Hepatic stellate cell (primary cell): Measurements from ENCODE around the gene CCDC197.

Source experiments
- DNase-seq: peaks from one replicate; pipeline ENCODE4 v3.0.0; 2011; ENCODE audit warnings: low spot score

CCDC197 gene

DNA sequence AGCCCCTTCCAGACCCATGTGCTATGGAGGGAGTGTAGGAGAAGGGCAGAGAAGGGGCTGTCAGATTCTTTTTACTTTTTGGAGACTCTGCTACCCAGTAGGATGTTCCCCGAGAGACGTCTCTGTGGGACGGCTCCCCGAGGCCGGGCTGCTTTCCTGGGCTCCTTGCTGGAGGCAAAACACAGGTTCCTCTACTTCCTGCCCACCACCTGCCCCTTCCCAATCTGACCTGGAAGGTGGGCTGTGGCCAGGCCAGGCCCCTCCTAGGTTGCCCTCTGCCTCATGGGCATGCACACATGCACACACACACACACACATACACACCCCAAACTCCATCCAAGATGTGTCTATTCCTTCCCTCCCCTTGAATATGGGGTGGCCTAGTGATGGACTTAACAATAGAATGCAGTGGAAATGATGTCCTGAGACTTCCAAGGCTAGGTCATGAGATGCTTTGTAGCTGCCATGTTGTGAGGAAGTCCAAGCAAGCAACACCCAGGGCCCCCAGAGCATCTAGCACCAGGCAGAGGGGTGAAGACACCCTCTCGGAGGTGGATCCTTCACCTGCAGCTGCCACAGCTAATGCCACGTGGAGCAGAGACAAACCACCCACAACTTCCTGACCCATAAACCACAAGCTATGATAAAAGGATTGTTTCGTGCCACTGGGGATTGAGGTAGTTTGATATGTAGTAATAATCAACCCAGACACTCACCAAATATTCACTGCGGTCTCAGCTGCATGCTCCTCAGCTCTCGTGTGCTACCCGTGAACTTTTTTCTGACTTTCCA is 19.1 kb upstream of the CCDC197 start:
- no peak for DNase-seq

DNA sequence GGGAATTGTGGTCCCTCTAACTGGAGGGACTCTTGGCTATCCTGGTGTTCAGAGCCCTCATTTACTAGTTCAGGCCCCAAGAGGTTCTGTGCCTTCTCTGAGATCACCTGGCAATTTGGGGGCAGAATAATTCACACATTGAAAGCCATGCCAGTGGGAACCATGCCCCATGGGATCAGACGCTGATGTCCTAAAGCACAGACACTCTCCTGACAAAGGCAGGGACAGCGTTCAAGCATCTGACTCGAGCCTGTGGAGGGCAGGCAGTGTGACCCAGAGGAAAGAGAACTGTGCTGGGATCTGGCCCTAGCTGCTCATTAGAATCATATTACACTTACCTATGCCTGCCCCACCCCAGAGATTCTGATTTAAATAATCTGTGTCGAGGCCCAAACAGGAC is 18.4 kb upstream of the CCDC197 start:
- DNase-seq, result no peak

DNA sequence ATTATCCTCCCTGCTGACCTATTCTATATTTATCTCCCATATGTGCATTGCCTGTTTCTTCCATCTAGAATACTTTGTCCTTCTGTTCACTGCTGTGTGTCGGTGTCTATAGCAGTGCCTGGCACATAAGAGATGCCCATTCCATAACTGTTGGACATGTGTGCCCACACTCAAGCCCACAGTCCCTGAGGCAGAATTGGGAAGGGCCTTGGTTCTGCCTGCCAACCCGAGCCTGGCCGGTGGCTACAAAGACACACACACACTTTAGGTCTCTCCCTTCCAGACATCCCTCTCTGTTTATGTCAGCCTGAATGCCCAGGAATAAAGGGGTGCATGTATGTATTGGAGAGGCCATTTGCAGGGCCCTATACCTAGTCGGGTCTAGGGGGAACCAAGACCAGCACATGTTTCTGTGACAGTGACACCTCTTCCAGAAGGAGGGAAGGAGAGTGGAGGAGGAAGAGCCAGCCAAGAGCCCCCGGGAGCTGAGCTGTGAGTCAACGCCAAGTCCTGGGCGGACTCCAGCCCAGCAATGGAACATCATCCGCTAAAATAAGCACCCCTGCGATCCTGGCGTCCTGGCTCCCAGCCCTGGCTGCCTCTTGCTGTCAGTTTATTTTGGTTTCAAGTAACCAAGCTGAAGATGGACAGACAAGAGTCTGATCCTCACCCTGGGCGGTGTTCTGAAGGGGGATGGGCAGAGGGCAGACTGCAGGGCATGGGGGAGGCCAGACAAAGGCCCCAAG is 16.5 kb upstream of the CCDC197 start:
- peak; percentile 81 for DNase-seq

DNA sequence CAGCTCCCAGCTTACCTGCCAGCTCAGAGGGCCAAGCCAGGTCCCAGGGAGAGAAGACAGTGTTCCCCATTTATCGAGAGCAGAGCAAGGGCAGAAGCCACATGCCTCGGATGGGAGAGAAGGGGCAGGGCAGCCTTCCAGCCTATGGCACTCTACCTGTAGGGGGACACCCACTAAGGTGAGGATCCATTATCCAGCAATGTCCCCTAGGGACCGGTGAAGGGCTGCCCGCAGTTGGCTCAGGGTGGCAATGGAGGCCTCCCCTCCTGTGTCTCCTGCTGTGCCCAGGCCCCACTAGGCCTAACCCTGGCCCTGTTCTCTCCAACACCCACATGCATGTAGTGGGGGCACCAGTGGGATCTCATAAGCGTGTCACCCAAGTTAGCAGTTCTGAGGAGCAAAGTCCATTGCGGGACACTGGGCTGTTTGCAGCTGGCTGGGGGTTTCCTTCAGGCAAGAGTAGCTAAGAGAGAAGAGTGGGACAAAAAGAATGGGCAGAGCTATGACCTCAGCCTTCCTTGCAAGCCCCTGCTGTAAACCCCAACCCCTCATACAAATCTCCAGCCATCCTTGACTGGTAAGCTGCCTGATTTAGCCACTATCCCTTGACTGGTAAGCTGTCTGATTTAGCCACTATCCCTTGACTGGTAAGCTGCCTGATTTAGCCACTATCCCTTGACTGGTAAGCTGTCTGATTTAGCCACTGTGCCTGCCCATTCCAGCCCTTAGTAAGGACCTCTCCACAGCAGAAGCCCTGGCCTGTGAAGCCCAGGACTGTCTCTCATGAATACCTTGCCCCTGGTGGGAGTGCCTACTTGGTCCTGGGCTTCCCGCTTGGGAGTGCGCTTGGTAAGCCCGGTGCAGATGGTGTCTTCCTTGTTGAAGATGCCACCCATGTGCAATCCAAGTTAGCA is 15.5 kb upstream of the CCDC197 start:
- DNase-seq, result no peak

DNA sequence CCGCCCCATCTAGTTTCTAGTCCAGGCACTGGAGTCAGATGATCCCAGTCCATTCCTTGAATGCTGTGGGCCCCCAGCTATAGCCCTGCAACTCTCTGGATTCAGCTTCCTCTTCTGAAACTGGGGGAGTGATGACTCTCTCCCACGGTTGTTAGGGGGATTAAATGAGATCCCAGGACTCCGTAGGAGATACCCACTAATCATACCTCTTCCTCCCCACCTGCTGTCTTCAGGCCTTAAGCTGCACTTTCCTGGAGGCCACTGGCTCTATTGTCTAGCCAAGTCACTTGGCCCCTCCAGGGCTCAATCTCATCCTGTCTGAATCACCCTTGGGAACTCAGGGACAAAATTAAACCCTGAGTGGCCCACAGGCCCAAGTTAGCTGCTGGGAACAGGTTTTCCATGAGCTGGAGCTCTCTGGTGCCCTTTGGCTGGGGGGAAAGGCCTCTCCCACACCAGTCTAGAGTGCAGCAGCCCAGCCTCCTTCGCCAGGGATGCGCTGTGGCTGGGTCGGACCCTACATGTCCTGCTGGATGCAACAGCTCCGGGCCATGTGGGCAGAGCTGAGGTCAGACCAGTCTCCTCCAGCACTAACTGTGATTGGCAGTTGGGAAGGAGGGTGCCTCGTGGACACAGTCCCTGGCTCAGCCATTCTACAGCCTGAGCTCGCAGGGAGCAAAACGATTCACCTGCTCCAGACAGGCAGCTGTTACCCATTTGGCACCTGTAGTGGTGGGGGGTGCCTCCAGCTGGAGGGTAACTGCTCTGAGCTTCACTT is 14.7 kb upstream of the CCDC197 start:
- DNase-seq, result no peak

DNA sequence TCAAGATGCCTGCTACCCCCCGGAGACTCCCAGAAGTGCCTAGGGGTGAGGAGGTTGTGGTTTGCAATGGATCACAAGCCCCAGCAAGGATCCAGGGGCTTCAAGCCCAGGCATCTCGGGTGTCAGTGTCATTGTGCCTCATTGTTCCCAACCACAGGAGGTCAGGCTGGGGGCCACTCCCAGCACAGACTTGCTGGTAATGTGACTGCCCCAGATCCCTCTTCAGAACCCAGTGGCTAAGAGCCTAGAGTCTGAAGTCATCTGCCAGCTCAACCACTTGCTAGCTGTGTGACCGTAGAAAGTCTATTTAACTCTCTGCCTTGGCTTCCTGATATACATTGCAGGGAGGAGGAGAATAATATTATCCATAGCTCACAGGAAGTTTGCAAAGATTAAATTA is 13.0 kb upstream of the CCDC197 start:
- peak; percentile 64 for DNase-seq

DNA sequence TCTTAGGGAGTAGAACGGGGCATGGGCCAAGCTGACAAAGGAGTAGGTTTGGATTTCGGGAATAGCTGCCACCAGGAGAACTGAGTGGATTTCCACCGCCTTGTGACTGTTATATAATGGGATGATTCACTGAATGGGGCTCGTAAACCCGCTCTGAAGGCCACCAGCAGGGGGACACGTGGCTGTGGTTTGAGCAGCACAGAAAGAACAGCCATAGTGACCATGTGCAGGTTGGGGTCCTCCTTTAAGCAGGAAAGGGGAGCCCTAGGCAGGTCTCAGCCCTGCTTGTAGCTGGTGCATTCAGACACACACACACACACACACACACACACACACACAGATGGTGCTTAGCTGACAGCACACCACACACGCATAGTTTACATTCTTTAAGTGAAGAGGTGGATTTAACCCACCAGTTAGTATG is 12.1 kb upstream of the CCDC197 start:
- DNase-seq, result peak; percentile 84

DNA sequence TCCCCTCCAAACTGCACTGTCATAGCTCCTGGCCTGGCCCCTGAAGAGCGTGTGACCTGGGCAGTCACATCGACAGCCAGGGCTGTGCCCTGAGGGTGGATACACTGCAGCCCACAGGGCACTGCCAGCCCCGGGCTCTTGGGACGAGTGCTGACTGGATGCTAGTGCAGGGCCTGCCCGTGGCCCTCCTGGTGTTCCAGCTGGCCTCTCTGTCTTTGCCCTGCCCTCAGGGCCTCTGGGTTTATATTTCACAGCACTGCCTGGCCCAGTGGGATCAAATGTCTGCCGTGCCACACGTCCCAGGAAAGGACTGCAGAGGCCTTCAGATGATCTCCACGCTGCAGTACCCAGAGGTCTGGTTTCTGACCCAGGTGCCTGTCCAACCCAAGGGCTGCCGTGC is 10.1 kb upstream of the CCDC197 start:
- no peak for DNase-seq

DNA sequence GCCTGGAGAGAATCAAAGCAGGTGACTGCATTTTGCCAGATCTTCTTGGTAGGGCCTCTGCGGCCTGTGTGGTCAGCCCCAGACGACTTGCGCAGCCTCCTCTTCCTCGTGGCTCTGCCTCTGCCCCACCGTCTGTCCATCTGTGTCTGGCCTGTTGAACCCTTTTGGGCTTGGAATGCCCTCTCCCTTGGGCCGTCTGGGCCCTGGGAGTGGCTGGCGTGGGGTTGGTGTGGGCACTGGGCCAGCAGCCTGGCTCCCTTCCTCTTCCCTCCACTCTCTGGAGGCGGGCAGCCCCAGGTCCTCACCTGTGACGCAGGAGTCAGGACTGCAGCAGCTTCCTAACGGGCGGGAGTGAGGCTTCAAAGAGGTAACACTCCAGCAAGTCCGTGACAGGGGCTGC is 9.7 kb upstream of the CCDC197 start:
- DNase-seq, result no peak

DNA sequence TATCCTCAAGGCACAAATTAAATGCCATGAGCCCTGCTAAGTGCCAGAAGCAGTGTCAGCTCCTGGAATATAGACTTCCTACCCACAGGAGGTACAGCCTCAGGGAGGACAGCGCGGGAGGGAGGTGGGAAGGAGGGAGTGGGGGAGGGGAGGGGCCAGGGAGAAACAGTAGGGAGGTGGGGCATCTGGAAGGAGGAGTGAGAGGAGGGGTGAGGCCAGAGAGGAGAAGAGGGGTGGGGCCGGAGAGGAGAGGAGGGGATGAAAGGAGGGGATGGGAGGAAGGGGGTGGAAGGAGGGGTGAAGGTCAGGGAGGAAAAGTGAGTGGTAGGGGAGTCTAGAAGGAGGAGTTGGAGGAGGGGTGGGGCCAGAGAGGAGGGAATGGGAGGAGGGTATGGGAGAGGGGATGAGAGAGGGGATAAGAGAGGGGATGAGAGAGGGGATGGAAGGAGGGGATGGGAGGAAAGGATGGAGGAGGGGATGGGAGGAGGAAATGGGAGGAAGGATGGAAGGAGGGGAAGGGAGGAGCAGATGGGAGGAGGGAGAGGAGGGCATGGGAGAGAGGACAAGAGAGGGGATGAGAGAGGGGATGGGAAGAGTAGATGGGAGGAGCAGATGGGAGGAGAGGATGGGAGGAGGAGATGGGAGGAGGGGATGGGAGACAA is 9.2 kb upstream of the CCDC197 start:
- DNase-seq, result no peak

DNA sequence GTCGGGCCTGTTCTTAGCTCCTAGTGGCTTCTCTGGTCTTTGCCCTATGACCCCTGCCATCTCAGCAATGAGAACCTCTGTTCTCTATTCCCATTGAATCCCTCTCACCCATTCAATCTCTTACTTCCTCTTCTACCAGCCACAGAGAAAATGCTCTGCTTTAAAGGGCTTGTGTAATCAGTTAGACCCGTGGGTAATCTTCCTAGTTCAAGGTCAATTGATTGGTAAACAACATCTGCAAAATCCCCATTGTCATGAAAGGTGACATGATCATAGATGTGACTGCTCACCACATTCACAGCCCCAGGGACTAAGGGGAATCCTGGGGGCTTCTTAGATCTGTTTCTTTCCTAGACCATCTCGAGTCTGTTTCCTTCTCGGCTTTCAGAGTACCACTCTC is 7.2 kb upstream of the CCDC197 start:
- DNase-seq, result no peak

DNA sequence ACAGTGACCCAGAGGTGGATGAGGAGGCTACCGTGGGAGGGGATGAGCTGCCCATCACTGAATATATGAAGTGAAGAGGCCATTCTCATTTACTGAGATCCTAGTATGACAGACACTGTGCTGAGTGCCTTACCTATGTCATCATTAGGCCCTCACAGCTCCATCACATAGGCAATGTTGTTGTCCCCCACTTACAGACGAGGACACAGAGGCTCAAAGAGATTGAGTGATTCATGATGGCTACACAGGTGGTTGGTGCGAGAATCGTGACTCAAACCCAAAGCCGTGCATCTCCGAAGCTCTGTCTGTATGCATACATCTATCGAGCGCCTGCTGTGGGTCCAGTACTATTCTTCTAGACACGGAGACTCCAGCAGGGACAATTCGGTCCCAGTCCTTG is 5.9 kb upstream of the CCDC197 start:
- no peak for DNase-seq

DNA sequence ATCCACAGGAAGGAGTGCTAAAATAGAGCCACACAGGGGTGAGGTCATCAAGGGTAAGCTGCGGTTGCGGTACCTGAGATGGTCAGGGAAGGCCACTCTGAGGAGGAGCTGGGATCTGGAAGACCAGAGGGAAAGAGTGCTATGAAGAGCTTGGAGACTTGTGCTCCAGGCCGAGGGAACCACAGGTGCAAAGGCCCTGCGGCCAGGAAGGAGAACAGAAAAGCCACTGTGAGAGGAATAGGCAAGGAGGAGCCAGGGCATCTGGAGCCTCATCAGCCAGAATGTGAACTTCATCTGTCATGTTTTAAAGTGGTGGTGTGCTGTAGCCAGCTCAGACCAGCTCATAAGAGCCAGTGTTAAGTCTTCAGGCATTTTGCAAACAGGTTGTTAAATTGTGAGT is 5.5 kb upstream of the CCDC197 start:
- DNase-seq, result no peak

DNA sequence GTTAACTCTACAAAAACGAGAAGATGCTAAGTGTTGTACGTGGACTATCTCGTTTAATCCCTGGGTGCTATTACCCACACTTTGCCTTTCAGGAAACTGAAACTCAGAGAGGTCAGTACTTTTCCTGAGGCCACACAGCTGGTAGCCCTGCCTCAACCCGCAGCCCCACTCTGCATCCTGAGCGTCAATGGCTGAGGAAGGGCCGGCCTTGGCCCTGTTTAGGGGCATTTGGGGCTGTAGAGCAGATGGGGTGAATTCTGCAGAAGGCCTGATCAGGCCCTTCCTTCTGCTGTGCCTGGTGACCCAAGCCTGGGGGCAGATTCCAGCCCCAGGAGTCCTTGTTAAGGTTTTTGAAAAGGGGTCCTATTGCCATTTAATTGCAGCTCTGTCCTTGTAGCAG is 3.7 kb upstream of the CCDC197 start:
- no peak for DNase-seq

DNA sequence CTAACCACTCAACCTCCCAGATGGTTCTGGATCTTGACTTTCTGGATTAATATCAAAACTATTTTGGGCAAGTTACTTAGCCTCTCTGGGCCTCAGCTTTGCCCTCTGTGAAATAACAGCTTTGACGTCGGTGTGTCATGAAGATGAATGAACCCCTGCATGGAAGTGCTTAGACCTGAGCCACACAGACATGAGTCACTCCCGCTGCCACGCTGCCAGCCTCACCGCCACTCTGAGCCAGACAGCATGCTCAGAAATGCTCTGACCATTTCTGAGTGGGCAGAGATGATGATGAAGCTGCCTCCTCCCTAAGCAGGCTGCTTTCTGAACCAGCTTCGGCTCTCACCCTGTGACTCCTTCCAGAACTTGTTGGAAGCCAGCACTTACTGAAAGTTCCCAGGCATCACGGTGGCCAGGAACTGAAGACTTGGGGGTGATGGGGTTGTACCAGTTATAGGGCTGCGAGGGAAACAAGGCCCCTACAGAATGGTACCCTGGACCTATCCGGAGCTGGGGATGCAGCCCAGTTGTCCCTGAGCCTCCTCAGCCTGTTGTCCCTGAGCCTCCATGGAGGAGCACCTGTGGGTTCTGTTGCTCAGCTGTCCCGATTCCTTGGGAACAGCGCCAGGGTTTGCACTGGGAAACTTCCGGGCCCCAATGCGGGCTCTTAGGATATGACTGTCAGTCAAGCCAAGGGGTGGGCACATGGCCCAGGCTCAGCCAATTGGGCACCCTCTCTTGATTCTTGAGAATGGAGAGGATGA is 2.0 kb upstream of the CCDC197 start:
- peak; percentile 91 for DNase-seq

DNA sequence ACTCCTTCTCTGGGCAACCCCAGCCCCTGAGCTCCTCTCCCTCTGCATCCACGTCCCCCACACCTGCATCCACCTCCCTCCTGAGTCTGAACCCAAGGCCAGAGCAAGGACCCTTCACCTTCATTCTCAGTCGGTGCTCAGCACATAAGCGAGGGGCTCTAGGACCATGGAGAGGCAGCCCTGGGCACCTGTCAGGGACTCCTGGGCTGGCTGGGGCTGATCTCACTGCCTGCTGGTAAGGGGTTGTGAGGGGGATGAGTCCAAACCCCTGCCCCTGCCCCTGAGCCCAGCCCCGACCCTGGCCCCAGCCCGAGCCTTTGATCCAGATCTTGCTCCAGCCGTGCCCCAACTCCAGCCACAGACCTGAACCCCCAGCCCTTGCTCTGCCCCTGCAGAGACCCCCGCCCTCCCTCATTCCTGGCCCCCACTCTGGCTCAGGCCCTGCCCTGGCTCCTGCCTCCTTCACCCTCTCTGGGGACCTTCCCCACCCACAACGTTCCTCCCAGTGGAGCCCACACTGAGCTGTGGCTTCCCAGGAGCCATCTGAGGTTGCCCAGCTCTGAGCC is 888 bp upstream of the CCDC197 start:
- DNase-seq, result no peak

DNA sequence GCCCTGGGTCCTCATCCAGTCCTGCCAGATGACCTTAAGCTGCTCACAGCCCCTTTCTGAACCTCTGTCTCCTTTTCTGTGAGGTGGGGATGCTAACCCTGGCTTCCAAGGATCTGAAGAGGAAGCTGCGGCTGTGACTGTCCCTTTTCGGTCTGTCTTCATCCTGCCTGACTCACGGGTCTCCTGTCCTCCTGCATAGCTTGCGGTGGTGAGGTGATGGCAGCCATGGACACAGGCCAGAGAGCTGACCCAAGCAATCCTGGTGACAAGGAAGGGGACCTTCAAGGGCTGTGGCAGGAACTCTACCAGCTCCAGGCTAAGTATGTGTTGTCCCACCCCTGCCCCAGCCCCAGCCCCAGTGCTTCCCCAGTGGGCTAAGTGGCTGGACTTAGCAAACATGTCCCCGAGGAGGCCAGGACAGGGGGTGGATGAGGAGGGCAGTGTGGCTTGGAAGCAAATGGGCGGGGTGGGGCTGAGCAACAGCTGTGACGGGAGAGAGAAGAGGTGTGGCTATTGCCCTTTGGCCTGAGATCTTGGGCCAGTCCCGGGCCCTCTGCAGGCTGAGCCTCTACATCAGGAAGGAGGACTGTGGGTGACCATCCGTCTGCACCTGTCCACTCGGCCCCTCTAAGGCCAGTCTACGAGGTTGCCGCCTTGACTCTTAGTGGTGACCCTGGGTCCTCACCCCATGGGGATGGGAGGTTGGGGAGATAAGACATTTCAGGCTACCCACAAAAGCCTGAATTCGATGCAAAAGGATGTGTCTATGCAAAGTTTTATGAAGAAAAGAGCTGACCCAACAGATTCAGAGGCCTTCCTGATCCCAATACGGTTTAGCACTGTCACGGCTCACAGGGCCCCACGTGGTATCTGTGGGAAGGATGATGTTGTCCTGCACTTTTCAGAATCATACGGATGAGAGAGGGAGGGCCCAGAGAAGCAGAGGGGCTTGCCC is 1.1 kb downstream of the CCDC197 start:
- no peak for DNase-seq

DNA sequence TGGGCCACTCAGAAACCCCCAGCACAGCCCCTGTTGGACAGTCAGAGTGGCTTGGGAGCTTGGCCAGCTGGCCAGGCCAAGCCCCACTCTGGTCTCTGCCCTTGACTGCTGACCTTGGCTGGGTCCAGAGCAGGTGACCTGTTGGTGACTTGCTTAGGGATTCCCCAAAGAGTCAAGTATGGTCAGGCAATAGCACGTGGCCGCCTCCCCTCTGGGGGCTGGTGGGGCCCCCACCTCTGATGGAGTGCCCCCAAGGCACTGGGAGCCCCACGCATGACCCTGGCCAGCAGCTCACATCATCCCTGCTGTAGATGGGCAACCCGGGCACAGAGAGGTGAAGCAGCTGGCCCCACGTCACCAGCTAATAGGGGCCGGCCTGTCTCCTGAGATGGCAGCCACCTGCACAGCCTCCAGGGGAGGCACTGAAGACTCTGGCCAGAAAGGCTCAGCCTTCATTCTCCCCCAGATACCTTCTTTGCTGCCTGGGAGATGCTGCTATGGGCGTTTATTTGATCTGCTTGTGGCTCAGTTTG is 1.8 kb downstream of the CCDC197 start:
- DNase-seq, result no peak

DNA sequence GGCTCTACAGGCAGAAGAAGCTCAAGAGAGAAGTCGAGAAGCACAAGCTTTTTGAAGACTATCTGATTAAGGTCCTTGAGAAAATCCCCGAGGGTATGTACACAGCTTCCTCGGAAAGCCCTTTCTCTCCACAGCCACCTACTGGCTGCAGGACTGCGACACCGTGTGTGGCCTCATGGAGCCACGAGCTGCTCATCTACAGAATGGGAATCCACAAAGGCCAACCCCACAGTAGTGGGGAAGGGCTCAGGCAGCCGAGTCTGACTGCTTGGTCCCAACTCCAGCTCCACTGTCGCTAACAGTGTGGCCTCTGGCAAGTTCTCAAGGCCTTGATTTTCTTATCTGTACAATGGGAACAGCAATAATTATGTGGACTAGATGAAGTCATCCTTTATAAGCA is 2.5 kb downstream of the CCDC197 start:
- DNase-seq, result no peak
